HFFc6 (cell line): ENCODE measurements around the gene ANAPC2. TPM values are rescaled to one million over a fixed set of nuclear protein-coding genes. Genes with fewer than 3 reads are reported as not detected.

ENCODE experiments used
- DNase-seq: peaks from one replicate; pipeline ENCODE4 v3.0.0-alpha.2; 2018
- H3K27ac Mint-ChIP-seq: 2 replicates; pipeline ENCODE4 v1.8.0; 2020; ENCODE audit warnings: mild to moderate bottlenecking, mixed read lengths
- H3K27me3 Mint-ChIP-seq: 2 replicates; pipeline ENCODE4 v1.8.0; 2021; ENCODE audit warnings: mild to moderate bottlenecking, moderate library complexity, mixed read lengths; ENCODE audit not compliant: insufficient read depth
- H3K36me3 Mint-ChIP-seq: 2 replicates; pipeline ENCODE4 v1.8.0; 2021; ENCODE audit warnings: low read depth, mixed read lengths
- H3K4me1 Mint-ChIP-seq: 2 replicates; pipeline ENCODE4 v1.8.0; 2020; ENCODE audit warnings: low read depth, mixed read lengths
- H3K4me3 Mint-ChIP-seq: 2 replicates; pipeline ENCODE4 v1.8.0; 2020; ENCODE audit warnings: mild to moderate bottlenecking, moderate library complexity, mixed read lengths
- H3K9me3 Mint-ChIP-seq: 2 replicates; pipeline ENCODE4 v1.8.0; 2020; ENCODE audit warnings: mild to moderate bottlenecking, mixed read lengths
- CTCF ChIP-seq: fragments of 200-600 bp; sonication (generic); IDR thresholded peaks from 2 replicates; pipeline ENCODE4 v1.5.0; 2021; ENCODE audit warnings: antibody characterized with exemption, mild to moderate bottlenecking
- total RNA-seq, 6 experiments: library from RNA; stranded (reverse); fragmentation: NEBNext Ultra II Directional; extraction: Animal tissue kit (Norgen Biotek cat#: 25700); gene quantifications; 2 replicates in 1 of 6; 3 replicates in 5 of 6; pipeline ENCODE4 v1.2.3, GENCODE V29; 2021

The ANAPC2 gene
- total RNA-seq, 6 experiments from 2014 or later: 34.8 to 41.5 (median 37.4) TPM

- Mint-ChIP-seq H3K27me3 (peaks cover 1% of the 10 kb centered on the region), H3K4me3 (peak overlapping the region; percentile 97), H3K9me3 (no peaks in the 10 kb centered on the region), H3K27ac (peak overlapping the region; percentile 42; the same call in 1 of the 2 replicates), H3K4me1 (peaks cover 32% of the 10 kb centered on the region), H3K36me3 (no peaks in the 10 kb centered on the region; the same call in none of the 2 replicates)
- TF ChIP-seq CTCF: peak; percentile 38
- no peak for DNase-seq
Measured at GRCh38 chr9:137190315-137190856, 2.0 kb upstream of the ANAPC2 start.

GRCh38 chr9:137189297-137190295, 1.2 kb upstream of the ANAPC2 start:
- Mint-ChIP-seq H3K9me3 (no peaks in the 10 kb centered on the region), H3K4me3 (peak overlapping the region; percentile 97), H3K27me3 (peaks cover 1% of the 10 kb centered on the region), H3K27ac (peak overlapping the region; percentile 94), H3K36me3 (no peaks in the 10 kb centered on the region; the same call in none of the 2 replicates), H3K4me1 (peaks cover 32% of the 10 kb centered on the region)
- TF ChIP-seq CTCF: no peak; the same call in 1 of the 2 replicates
- no peak for DNase-seq

- TF ChIP-seq CTCF: no peak
- Mint-ChIP-seq H3K36me3 (no peaks in the 10 kb centered on the region; the same call in none of the 2 replicates), H3K27me3 (peaks cover 3% of the 10 kb centered on the region), H3K4me1 (peaks cover 32% of the 10 kb centered on the region), H3K9me3 (no peaks in the 10 kb centered on the region), H3K27ac (peak overlapping the region; percentile 94), H3K4me3 (peak overlapping the region; percentile 97)
- DNase-seq: no peak
Measured at GRCh38 chr9:137188086-137188489, 272 bp downstream of the ANAPC2 start.

GRCh38 chr9:137187386-137187785, 974 bp downstream of the ANAPC2 start:
- H3K4me1 Mint-ChIP-seq: peaks cover 32% of the 10 kb centered on the region
- H3K9me3 Mint-ChIP-seq: no peaks in the 10 kb centered on the region
- H3K27ac Mint-ChIP-seq: peak overlapping the region; percentile 94
- H3K4me3 Mint-ChIP-seq: peak overlapping the region; percentile 97
- no peak for TF ChIP-seq CTCF
- DNase-seq: no peak
- H3K27me3 Mint-ChIP-seq: peaks cover 3% of the 10 kb centered on the region
- H3K36me3 Mint-ChIP-seq: no peaks in the 10 kb centered on the region; the same call in none of the 2 replicates

- no peak for TF ChIP-seq CTCF
- Mint-ChIP-seq H3K4me3 (peak overlapping the region; percentile 97), H3K36me3 (peaks cover 4% of the 10 kb centered on the region), H3K9me3 (no peaks in the 10 kb centered on the region), H3K27ac (no peak overlapping the region), H3K4me1 (peaks cover 32% of the 10 kb centered on the region), H3K27me3 (peaks cover 6% of the 10 kb centered on the region; the same call in 1 of the 2 replicates)
- no peak for DNase-seq
Measured at GRCh38 chr9:137186385-137186784, 2.0 kb downstream of the ANAPC2 start.
